ENCODE measurements around the gene LRRC8C. TPM values are rescaled to one million over a fixed set of nuclear protein-coding genes. Genes with fewer than 3 reads are reported as not detected.

The LRRC8C gene
- total and polyA plus RNA-seq, 2 experiments from 2014 or later, result 0.70 to 1.5 TPM

GRCh38 chr1:89644119-89644814, 11.3 kb downstream of the LRRC8C start:
- Histone ChIP-seq H3K36me3 (replicated peaks; ENCODE audit: insufficient read depth, low read depth) (no peaks in the 10 kb centered on the region), H3K9me2 (replicated peaks; ENCODE audit: insufficient read depth) (peaks cover 4% of the 10 kb centered on the region), H3K4me3 (no peak overlapping the region), H3K79me2 (no peaks in the 10 kb centered on the region), H2AFZ (no peak overlapping the region), H3K4me1 (ENCODE audit: insufficient read depth) (no peaks in the 10 kb centered on the region), H3K27ac (no peak overlapping the region), H3K9me3 (ENCODE audit: low read depth) (no peaks in the 10 kb centered on the region), H4K20me1 (ENCODE audit: insufficient read depth, poor library complexity, severe bottlenecking) (no peaks in the 10 kb centered on the region), H3K27me3 (no peaks in the 10 kb centered on the region), H3K4me2 (no peak overlapping the region)
- TF ChIP-seq CTCF (IDR thresholded peaks at IDR 0.05; ENCODE audit: poor library complexity), result no peak
- no peak for TF ChIP-seq EZH2 (IDR thresholded peaks at IDR 0.05; ENCODE audit: borderline replicate concordance)
- TF ChIP-seq EZH2phosphoT487 (IDR thresholded peaks at IDR 0.05; ENCODE audit: low read depth, severe bottlenecking, unreplicated experiment), result no peak
- DNase-seq (ENCODE audit: low spot score), result no peak
- 92% methylated on average over 9 of the region's 9 CpGs for WGBS (ENCODE audit: low lambda C conversion rate, missing lambda C conversion rate)

DNA sequence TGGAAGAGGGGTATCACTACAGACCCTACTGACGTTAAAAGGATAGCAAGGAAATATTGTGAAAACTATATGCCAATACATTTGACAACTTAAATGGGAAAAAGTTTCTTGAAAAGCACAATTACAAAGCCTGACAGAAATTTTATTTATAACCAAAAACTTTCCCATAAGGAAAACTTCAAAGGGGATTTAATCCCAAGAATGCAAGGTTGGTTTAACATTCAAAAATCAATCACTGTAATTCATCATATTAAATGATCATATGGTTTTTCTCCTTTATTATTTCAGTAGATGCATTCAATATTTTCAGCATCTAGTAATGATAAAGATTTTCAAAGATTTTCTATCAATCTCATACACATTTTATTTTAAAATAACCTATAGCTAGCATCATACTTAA, 13.3 kb downstream of the LRRC8C start:
- Histone ChIP-seq H3K36me3 (replicated peaks; ENCODE audit: insufficient read depth, low read depth) (no peaks in the 10 kb centered on the region), H3K4me2 (no peak overlapping the region), H3K79me2 (no peaks in the 10 kb centered on the region), H4K20me1 (ENCODE audit: insufficient read depth, poor library complexity, severe bottlenecking) (no peaks in the 10 kb centered on the region), H3K9me2 (replicated peaks; ENCODE audit: insufficient read depth) (no peaks in the 10 kb centered on the region), H3K4me3 (no peak overlapping the region), H3K9me3 (ENCODE audit: low read depth) (no peaks in the 10 kb centered on the region), H2AFZ (no peak overlapping the region), H3K27me3 (no peaks in the 10 kb centered on the region), H3K4me1 (ENCODE audit: insufficient read depth) (no peaks in the 10 kb centered on the region), H3K27ac (no peak overlapping the region)
- TF ChIP-seq CTCF (IDR thresholded peaks at IDR 0.05; ENCODE audit: poor library complexity) (no peak), EZH2phosphoT487 (IDR thresholded peaks at IDR 0.05; ENCODE audit: low read depth, severe bottlenecking, unreplicated experiment) (no peak), EZH2 (IDR thresholded peaks at IDR 0.05; ENCODE audit: borderline replicate concordance) (no peak)
- no peak for DNase-seq (ENCODE audit: low spot score)
- WGBS (ENCODE audit: low lambda C conversion rate, missing lambda C conversion rate), result 97% methylated on average over 1 of the region's 1 CpG

DNA sequence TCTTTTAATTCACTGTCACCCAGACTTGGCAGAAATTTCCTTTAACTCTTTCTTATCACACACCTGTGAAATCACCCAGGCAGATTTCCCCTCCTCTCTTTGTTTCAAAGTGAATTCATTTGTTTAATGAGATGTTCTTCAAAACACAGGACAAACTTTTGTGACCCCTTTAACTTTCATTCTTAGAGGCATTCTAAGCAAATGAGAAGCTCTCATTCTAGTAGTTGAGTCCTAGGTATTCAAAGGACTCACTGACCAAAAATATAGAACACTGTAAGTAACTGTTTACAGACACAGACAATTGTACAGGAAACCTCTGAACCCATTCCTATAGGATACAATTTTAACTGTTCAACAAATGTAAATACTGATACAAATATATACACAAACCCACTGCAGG, 16.9 kb downstream of the LRRC8C start:
- no peak for TF ChIP-seq EZH2 (IDR thresholded peaks at IDR 0.05; ENCODE audit: borderline replicate concordance)
- no peak for TF ChIP-seq CTCF (IDR thresholded peaks at IDR 0.05; ENCODE audit: poor library complexity)
- TF ChIP-seq EZH2phosphoT487 (IDR thresholded peaks at IDR 0.05; ENCODE audit: low read depth, severe bottlenecking, unreplicated experiment), result no peak
- Histone ChIP-seq H3K36me3 (replicated peaks; ENCODE audit: insufficient read depth, low read depth) (no peaks in the 10 kb centered on the region), H3K79me2 (no peaks in the 10 kb centered on the region)

More for the DNA sequence above, 16.9 kb downstream of the LRRC8C start:
- H3K27me3 ChIP-seq, result no peaks in the 10 kb centered on the region
- H3K4me1 ChIP-seq (ENCODE audit: insufficient read depth), result no peaks in the 10 kb centered on the region
- no peak overlapping the region for H3K4me3 ChIP-seq
- no peaks in the 10 kb centered on the region for H4K20me1 ChIP-seq (ENCODE audit: insufficient read depth, poor library complexity, severe bottlenecking)
- H3K27ac ChIP-seq, result no peak overlapping the region
- H2AFZ ChIP-seq, result no peak overlapping the region
- no peaks in the 10 kb centered on the region for H3K9me2 ChIP-seq (replicated peaks; ENCODE audit: insufficient read depth)
- H3K4me2 ChIP-seq, result no peak overlapping the region
- no peaks in the 10 kb centered on the region for H3K9me3 ChIP-seq (ENCODE audit: low read depth)
- no peak for DNase-seq (ENCODE audit: low spot score)

Measured in hepatocyte (in vitro differentiated cells).